ENCODE results near the gene AIPL1. TPM values are rescaled to one million over a fixed set of nuclear protein-coding genes. Genes with fewer than 3 reads are reported as not detected.

The AIPL1 gene
- total and polyA plus RNA-seq, 2 of the 4 experiments (the other 2 are of a cell fraction): not detected

- no peak overlapping the region for H4K91ac ChIP-seq (ENCODE audit: insufficient read depth, low read depth, low read length)
- H3K18ac ChIP-seq (ENCODE audit: low read depth, low read length): no peak overlapping the region
- peak; percentile 13 for DNase-seq
- H2BK5ac ChIP-seq (ENCODE audit: low read depth, low read length, poor library complexity, severe bottlenecking): no peak overlapping the region
- H3K56ac ChIP-seq (ENCODE audit: extremely low read depth, insufficient read depth, low read length): no peak overlapping the region
- H3K4me3 ChIP-seq (ENCODE audit: insufficient read depth, low read depth, low read length): no peak overlapping the region
- H2BK15ac ChIP-seq (ENCODE audit: low read depth, low read length): no peak overlapping the region
- H3K9me3 ChIP-seq (ENCODE audit: control insufficient read depth, insufficient read depth, low read length): no peaks in the 10 kb centered on the region
- H3K27me3 ChIP-seq (ENCODE audit: control insufficient read depth, insufficient read depth, low read length): peaks cover 3% of the 10 kb centered on the region
- no peak overlapping the region for H3K23ac ChIP-seq (ENCODE audit: low read depth, low read length)
- no peak overlapping the region for H2BK20ac ChIP-seq (ENCODE audit: low read depth, low read length)
- H3K14ac ChIP-seq (replicated peaks; ENCODE audit: low read depth, low read length): no peak overlapping the region
- H3K4ac ChIP-seq (ENCODE audit: low read depth, low read length): no peak overlapping the region
- no peak overlapping the region for H2AK5ac ChIP-seq (ENCODE audit: low read depth, low read length)
- no TSS peak for BruUV-seq (replicated peaks)
- no peak overlapping the region for H3K27ac ChIP-seq (ENCODE audit: insufficient read depth, low read length)
- ATAC-seq (ENCODE audit: low read depth): peak; percentile 49
- no peaks in the 10 kb centered on the region for H4K20me1 ChIP-seq (ENCODE audit: insufficient read depth, low read length)
- H3K9ac ChIP-seq (ENCODE audit: low read depth, low read length): no peak overlapping the region
- H3K4me1 ChIP-seq (ENCODE audit: control insufficient read depth, insufficient read depth, low read length): no peaks in the 10 kb centered on the region
- in situ Hi-C loops (cut with MboI; ENCODE audit: low sequenced_read_pairs): no loop called here
- H3K79me1 ChIP-seq (ENCODE audit: low read depth in 1 of 2, low read length in 2 of 2): no peaks in the 10 kb centered on the region
- no peak overlapping the region for H2BK120ac ChIP-seq (ENCODE audit: low read depth, low read length)
- H4K8ac ChIP-seq (ENCODE audit: low read depth in 2 of 2, low read length in 2 of 2): no peak overlapping the region
- no CpG with 5 or more reads among the region's 2 CpGs for WGBS, 2 experiments (ENCODE audit: extremely low coverage in 2 of 2, insufficient read length in 1 of 2)
- no peak overlapping the region for H3K4me2 ChIP-seq (ENCODE audit: low read depth, low read length)
- ChIA-PET POLR2A (ENCODE audit: unreplicated experiment) (no interaction called here), CTCF (no interaction called here)
- H3K36me3 ChIP-seq (ENCODE audit: control insufficient read depth, insufficient read depth, low read length): no peaks in the 10 kb centered on the region
- TF ChIP-seq RAD21 (IDR thresholded peaks at IDR 0.05; ENCODE audit: low read length) (no peak), CTCF (conservative IDR thresholded peaks at IDR 0.05; ENCODE audit: low read depth, low read length) (no peak), RFX5 (IDR thresholded peaks at IDR 0.05; ENCODE audit: low read depth, low read length) (no peak), RCOR1 (IDR thresholded peaks at IDR 0.05; ENCODE audit: insufficient replicate concordance, low read length) (no peak), NFE2L2 (IDR thresholded peaks at IDR 0.05; ENCODE audit: low read depth, low read length) (no peak), MXI1 (IDR thresholded peaks at IDR 0.05; ENCODE audit: borderline replicate concordance, low read depth, low read length) (no peak), POLR2A (IDR thresholded peaks at IDR 0.05; ENCODE audit: low read depth, low read length) (no peak), BHLHE40 (IDR thresholded peaks at IDR 0.05; ENCODE audit: low read depth, low read length) (no peak), CHD1 (IDR thresholded peaks at IDR 0.05; ENCODE audit: low read depth, low read length) (no peak), MAZ (IDR thresholded peaks at IDR 0.05; ENCODE audit: borderline replicate concordance, low read depth, low read length) (no peak), CEBPB (IDR thresholded peaks at IDR 0.05; ENCODE audit: low read depth, low read length) (no peak), MAFK (IDR thresholded peaks at IDR 0.05; ENCODE audit: low read depth, low read length) (no peak), SMC3 (IDR thresholded peaks at IDR 0.05; ENCODE audit: low read depth, low read length) (no peak), ELK1 (IDR thresholded peaks at IDR 0.05; ENCODE audit: borderline replicate concordance, low read depth, low read length) (no peak), FOS (IDR thresholded peaks at IDR 0.05; ENCODE audit: low read depth, low read length) (no peak), USF2 (IDR thresholded peaks at IDR 0.05; ENCODE audit: low read depth, low read length) (no peak)
- dilution Hi-C loops (cut with HindIII; ENCODE audit: low sequenced_read_pairs, unreplicated experiment): no loop called here
- no peaks in the 10 kb centered on the region for H3K9me1 ChIP-seq (ENCODE audit: insufficient read depth, low read length)
- intact Hi-C loops (cut with micrococcal nuclease): no loop called here
- no peak overlapping the region for H2AK9ac ChIP-seq (replicated peaks; ENCODE audit: low read depth, low read length, poor library complexity)
- no peak overlapping the region for H4K5ac ChIP-seq (ENCODE audit: low read depth, low read length)
- H2AFZ ChIP-seq (replicated peaks; ENCODE audit: low read length, poor library complexity): no peak overlapping the region
Measured at GRCh38 chr17:6374271-6374691, 60.6 kb downstream of the AIPL1 start.
